ENCODE results near the gene SCML1. TPM values are rescaled to one million over a fixed set of nuclear protein-coding genes. Genes with fewer than 3 reads are reported as not detected.

The SCML1 gene, protein sequence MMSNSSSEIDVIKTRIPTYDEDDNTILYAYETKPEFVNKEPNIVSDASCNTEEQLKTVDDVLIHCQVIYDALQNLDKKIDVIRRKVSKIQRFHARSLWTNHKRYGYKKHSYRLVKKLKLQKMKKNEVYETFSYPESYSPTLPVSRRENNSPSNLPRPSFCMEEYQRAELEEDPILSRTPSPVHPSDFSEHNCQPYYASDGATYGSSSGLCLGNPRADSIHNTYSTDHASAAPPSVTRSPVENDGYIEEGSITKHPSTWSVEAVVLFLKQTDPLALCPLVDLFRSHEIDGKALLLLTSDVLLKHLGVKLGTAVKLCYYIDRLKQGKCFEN
- total RNA-seq = 6.8 and 7.1 TPM in 2 replicates

DNA sequence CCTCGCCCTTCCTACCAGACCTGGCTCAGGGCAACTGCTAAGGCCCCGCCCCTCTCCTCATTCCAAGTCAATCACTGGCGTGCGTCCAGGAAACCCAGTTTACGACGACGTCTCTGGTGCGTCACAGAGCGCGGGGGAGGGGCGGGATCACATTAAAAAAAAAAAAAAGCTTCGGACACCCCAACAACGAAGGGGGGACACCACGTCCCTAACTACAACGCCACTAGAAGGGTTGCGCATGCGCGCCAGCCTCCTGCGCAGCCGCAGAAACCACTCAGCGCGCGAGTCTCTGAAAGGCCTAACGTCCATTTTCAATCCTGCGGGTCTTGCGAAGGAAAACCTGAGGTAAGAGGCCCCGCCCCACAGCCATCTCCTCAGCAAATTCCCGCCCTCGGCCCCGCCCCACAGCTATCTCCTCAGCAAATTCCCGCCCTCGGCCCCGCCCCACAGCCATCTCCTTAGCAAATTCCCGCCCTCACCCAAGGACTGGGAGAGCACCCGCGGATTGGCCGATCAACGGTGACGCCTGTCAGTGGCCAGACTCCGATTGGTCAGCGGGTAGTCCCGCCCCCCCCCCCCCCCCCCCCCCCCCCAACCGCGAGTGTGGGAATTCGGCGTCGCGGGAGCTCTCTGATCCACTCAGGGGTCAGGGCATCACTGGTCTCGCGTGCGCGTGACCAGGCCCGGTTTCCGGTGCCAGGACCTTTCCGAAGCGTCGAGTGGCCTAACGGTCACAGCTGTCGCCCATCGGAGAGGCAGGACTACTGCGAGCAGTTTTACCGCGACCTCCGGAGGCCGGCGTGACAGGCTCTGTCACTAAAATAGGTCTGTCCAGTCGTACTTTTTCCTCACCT lies at the start of gene SCML1:
SCML1 (plus strand) TSS at position 638 of the 854 bp plus-strand sequence. CDS start 6,694 bp downstream, outside the sequence.

Other genes starting within 250 kb of the SCML1 start
- 0.09 TPM in 1 of 2 replicates, not detected in the other for gene RAI2, start 123.8 kb downstream of the SCML1 start, total RNA-seq

Measured in endothelial cell of coronary artery (primary cell).